OCI-LY7 (cell line): ENCODE data around the gene MLST8. TPM values are rescaled to one million over a fixed set of nuclear protein-coding genes. Genes with fewer than 3 reads are reported as not detected.

Source experiments
- BruUV-seq: library from RNA; stranded (reverse); fragments of 400-500 nt; replicated peaks from 2 replicates; lab custom pipeline; 2021; lab: Mats Ljungman, UMichigan
- CTCF ChIA-PET: fragments of 300-600 bp; sonication (Branson Sonifier 250); formaldehyde crosslinking; loops from one replicate; lab custom pipeline; 2022; ENCODE audit warnings: antibody characterized with exemption; ENCODE audit not compliant: unreplicated experiment; lab: Charles Lee
- POLR2A ChIA-PET: fragments of 300-600 bp; sonication (Branson Sonifier 250); formaldehyde crosslinking; loops from one replicate; lab custom pipeline; 2022; ENCODE audit warnings: antibody characterized with exemption; lab: Charles Lee
- DNase-seq: peaks from one replicate; pipeline ENCODE4 v3.0.0-alpha.2; 2015; ENCODE audit warnings: low spot score
- H2AFZ ChIP-seq: fragments of 200-600 bp; sonication (generic), shearing (Covaris generic); 2 replicates; pipeline ENCODE4 v1.6.1; 2014; ENCODE audit warnings: mild to moderate bottlenecking, antibody characterized with exemption, low read length, moderate library complexity
- H3K27ac ChIP-seq: fragments of 200-600 bp; sonication (generic); 2 replicates; pipeline ENCODE4 v1.5.1; 2014; ENCODE audit warnings: mixed run types, low read depth, mild to moderate bottlenecking, moderate library complexity, low read length, inconsistent platforms; ENCODE audit not compliant: poor library complexity, severe bottlenecking
- H3K36me3 ChIP-seq: fragments of 200-600 bp; sonication (generic); 2 replicates; pipeline ENCODE4 v1.6.1; 2014; ENCODE audit warnings: mild to moderate bottlenecking, antibody characterized with exemption, low read length, moderate library complexity, mixed read lengths; ENCODE audit not compliant: insufficient read depth
- H3K4me1 ChIP-seq: fragments of 200-600 bp; sonication (generic); 2 replicates; pipeline ENCODE4 v1.5.1; 2014; ENCODE audit warnings: mild to moderate bottlenecking, low read length; ENCODE audit not compliant: insufficient read depth, poor library complexity, severe bottlenecking
- H3K4me2 ChIP-seq: fragments of 200-600 bp; sonication (generic); 2 replicates; pipeline ENCODE4 v1.6.1; 2014; ENCODE audit warnings: mild to moderate bottlenecking, low read length
- H3K4me3 ChIP-seq: fragments of 200-600 bp; sonication (generic); 2 replicates; pipeline ENCODE4 v1.5.1; 2014; ENCODE audit warnings: mild to moderate bottlenecking, low read depth, low read length; ENCODE audit not compliant: poor library complexity, severe bottlenecking
- H3K79me2 ChIP-seq: fragments of 200-600 bp; sonication (generic); 2 replicates; pipeline ENCODE4 v1.6.1; 2016; ENCODE audit warnings: low read depth, mild to moderate bottlenecking, low read length, moderate library complexity, mixed read lengths; ENCODE audit not compliant: insufficient read depth
- H3K9me2 ChIP-seq: fragments of 200-600 bp; sonication (generic); 2 replicates; pipeline ENCODE4 v1.6.1; 2016; ENCODE audit warnings: mild to moderate bottlenecking, low read length, mixed read lengths; ENCODE audit not compliant: insufficient read depth
- H3K9me3 ChIP-seq: fragments of 200-600 bp; sonication (generic); 2 replicates; pipeline ENCODE4 v1.6.1; 2014; ENCODE audit warnings: mild to moderate bottlenecking, mixed run types, low read length, mixed read lengths
- H4K20me1 ChIP-seq: fragments of 200-600 bp; sonication (generic); 2 replicates; pipeline ENCODE4 v1.6.1; 2014; ENCODE audit warnings: mild to moderate bottlenecking, antibody characterized with exemption, low read length, moderate library complexity, mixed read lengths; ENCODE audit not compliant: insufficient read depth
- EZH2phosphoT487 ChIP-seq: fragments of 200-600 bp; sonication (generic); IDR thresholded peaks from 2 replicates; pipeline ENCODE4 v1.6.1; 2018; ENCODE audit warnings: low read depth, borderline replicate concordance, mild to moderate bottlenecking, mixed run types, antibody characterized with exemption, low read length, moderate library complexity, mixed read lengths
- intact Hi-C: fragments of 100-400 bp; cut with micrococcal nuclease; formaldehyde crosslinking; loops from one replicate; pipeline ENCODE4 v1.10.0; 2022; ENCODE audit not compliant: unreplicated experiment
- total RNA-seq, 2 experiments: library from RNA; depleted of rRNA in 1 of 2; stranded (reverse); fragments of >200 nt in 1 of 2; shearing (Covaris generic) in 1 of 2; gene quantifications; 2 replicates each; pipeline ENCODE4 v1.2.3, GENCODE V29; 2014 to 2022
- TF ChIP-seq, protein P1 (sequence below): fragments of 200-600 bp; sonication (generic); conservative IDR thresholded peaks from 2 replicates; pipeline ENCODE4 v1.5.1; 2014; ENCODE audit warnings: mild to moderate bottlenecking, antibody characterized with exemption, low read length, moderate library complexity, mixed read lengths

Gene MLST8
- total RNA-seq, 2 experiments from 2014 or later, result 65.4 to 71.3 TPM

DNA sequence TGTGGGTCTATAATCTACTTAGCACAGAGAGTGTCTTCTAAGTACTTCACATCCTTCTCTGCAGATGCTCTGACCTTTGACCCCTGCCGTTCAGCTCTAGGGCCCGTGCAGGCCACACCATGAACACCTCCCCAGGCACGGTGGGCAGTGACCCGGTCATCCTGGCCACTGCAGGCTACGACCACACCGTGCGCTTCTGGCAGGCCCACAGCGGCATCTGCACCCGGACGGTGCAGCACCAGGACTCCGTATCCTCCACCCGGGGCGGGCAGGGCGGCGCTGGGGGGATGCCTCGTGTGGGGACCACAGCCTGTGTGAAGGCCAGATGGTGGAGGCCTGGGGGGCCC, 686 bp downstream of the MLST8 start:
- no peak for DNase-seq
- H4K20me1 ChIP-seq, result no peaks in the 10 kb centered on the region
- TF ChIP-seq EZH2phosphoT487, result no peak
- TF ChIP-seq, protein P1, sequence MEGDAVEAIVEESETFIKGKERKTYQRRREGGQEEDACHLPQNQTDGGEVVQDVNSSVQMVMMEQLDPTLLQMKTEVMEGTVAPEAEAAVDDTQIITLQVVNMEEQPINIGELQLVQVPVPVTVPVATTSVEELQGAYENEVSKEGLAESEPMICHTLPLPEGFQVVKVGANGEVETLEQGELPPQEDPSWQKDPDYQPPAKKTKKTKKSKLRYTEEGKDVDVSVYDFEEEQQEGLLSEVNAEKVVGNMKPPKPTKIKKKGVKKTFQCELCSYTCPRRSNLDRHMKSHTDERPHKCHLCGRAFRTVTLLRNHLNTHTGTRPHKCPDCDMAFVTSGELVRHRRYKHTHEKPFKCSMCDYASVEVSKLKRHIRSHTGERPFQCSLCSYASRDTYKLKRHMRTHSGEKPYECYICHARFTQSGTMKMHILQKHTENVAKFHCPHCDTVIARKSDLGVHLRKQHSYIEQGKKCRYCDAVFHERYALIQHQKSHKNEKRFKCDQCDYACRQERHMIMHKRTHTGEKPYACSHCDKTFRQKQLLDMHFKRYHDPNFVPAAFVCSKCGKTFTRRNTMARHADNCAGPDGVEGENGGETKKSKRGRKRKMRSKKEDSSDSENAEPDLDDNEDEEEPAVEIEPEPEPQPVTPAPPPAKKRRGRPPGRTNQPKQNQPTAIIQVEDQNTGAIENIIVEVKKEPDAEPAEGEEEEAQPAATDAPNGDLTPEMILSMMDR, result no peak
- H3K9me3 ChIP-seq, result no peaks in the 10 kb centered on the region
- ChIA-PET POLR2A (interaction anchor here (0.6 to 1.1 kb wide), 2 partner anchors 9 to 254 kb away, joined by 4 read pairs; partner anchors contain the start of genes PGP and TEDC2), CTCF (no interaction called here)
- peaks cover 35% of the 10 kb centered on the region for H3K36me3 ChIP-seq
- intact Hi-C loops, result loop anchor here (1.0 kb wide), 1 partner anchor 17 kb away; the partner anchor contains the start of gene E4F1
- no TSS peak for BruUV-seq
- peak overlapping the region; percentile 95 for H3K4me2 ChIP-seq
- peak overlapping the region; percentile 86; the same call in 1 of the 2 replicates for H2AFZ ChIP-seq
- H3K27ac ChIP-seq, result peak overlapping the region; percentile 64
- peak overlapping the region; percentile 79 for H3K4me3 ChIP-seq
- H3K79me2 ChIP-seq, result peaks cover 12% of the 10 kb centered on the region; the same call in 1 of the 2 replicates
- H3K9me2 ChIP-seq, result no peaks in the 10 kb centered on the region
- peaks cover 13% of the 10 kb centered on the region for H3K4me1 ChIP-seq

DNA sequence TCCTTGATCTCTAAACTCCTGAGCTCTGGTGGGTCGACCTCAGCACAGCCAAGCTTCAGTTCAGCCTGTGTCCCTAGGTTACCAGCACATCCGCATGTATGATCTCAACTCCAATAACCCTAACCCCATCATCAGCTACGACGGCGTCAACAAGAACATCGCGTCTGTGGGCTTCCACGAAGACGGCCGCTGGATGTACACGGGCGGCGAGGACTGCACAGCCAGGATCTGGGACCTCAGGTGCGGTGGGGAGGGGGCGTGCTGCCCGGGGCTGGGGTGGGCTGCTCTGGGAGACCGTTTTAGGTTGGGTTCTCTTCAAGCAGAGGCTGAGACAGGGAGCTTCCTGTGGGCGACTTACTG, 1.1 kb downstream of the MLST8 start:
- Histone ChIP-seq H3K79me2 (peaks cover 12% of the 10 kb centered on the region; the same call in 1 of the 2 replicates), H4K20me1 (no peaks in the 10 kb centered on the region), H2AFZ (no peak overlapping the region), H3K9me2 (no peaks in the 10 kb centered on the region), H3K4me1 (peaks cover 13% of the 10 kb centered on the region), H3K27ac (peak overlapping the region; percentile 64), H3K9me3 (no peaks in the 10 kb centered on the region), H3K36me3 (peaks cover 35% of the 10 kb centered on the region), H3K4me2 (peak overlapping the region; percentile 95), H3K4me3 (peak overlapping the region; percentile 79)
- no peak for TF ChIP-seq EZH2phosphoT487
- TF ChIP-seq, protein P1, result no peak
- intact Hi-C loops, result no loop called here
- ChIA-PET CTCF (no interaction called here), POLR2A (interaction anchor here (0.6 to 1.1 kb wide), 2 partner anchors 8 to 253 kb away, joined by 4 read pairs; partner anchors contain the start of genes PGP and TEDC2)
- BruUV-seq, result TSS peak; percentile 65
- DNase-seq, result no peak

DNA sequence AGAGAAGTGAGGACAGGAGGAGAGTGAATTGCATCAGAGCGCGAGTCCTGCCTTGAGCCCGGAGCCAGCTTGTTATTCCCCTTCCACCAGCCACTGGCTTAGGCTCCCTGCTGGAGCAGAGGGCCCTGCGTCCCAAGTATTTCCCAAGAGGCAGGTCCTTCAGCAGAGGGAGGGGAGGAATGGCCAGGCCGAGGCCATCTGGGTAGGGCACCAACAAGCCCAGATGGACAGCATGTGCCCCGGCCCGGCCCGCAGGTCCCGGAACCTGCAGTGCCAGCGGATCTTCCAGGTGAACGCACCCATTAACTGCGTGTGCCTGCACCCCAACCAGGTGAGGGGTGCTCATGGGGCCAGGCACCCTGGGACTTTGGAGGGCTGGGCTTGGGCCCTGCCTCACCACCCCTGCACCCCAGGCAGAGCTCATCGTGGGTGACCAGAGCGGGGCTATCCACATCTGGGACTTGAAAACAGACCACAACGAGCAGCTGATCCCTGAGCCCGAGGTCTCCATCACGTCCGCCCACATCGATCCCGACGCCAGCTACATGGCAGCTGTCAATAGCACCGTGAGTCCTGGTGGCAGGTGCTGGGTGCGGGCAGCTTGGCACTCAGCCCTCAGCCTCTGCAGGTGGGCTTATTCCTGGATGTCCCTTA, 1.7 kb downstream of the MLST8 start:
- H3K9me3 ChIP-seq, result no peaks in the 10 kb centered on the region
- H3K27ac ChIP-seq, result peak overlapping the region; percentile 64
- peak overlapping the region; percentile 79 for H3K4me3 ChIP-seq
- no peak overlapping the region for H2AFZ ChIP-seq
- BruUV-seq, result no TSS peak
- peaks cover 17% of the 10 kb centered on the region for H3K4me1 ChIP-seq
- TF ChIP-seq, protein P1, result no peak
- TF ChIP-seq EZH2phosphoT487, result no peak
- peaks cover 36% of the 10 kb centered on the region for H3K36me3 ChIP-seq
- H4K20me1 ChIP-seq, result no peaks in the 10 kb centered on the region
- peaks cover 12% of the 10 kb centered on the region; the same call in 1 of the 2 replicates for H3K79me2 ChIP-seq
- intact Hi-C loops, result no loop called here
- POLR2A ChIA-PET, result interaction anchor here (0.6 to 1.1 kb wide), 2 partner anchors 8 to 253 kb away, joined by 4 read pairs; partner anchors contain the start of genes PGP and TEDC2
- no peaks in the 10 kb centered on the region for H3K9me2 ChIP-seq
- peak overlapping the region; percentile 95 for H3K4me2 ChIP-seq
- CTCF ChIA-PET, result interaction anchor here (0.6 kb wide), 1 partner anchor 13 kb away, joined by 3 read pairs; no protein-coding TSS in a partner anchor
- DNase-seq, result no peak
